HG02885 (cell line): ENCODE data around the gene CATSPERZ.

Source experiments
- ATAC-seq: cut with Tn5 transposase; IDR thresholded peaks from one replicate; pipeline ENCODE4 v1.9.1; 2021; ENCODE audit warnings: mild to moderate bottlenecking; ENCODE audit not compliant: unreplicated experiment, poor library complexity

CATSPERZ gene

GRCh38 chr11:64299847-64300648 is at the start of gene CATSPERZ:
Gene CATSPERZ, plus strand, starts transcription at chr11:64300358. Its CDS starts 53 bp downstream, at chr11:64300411.
- no peak for ATAC-seq

GRCh38 chr11:64250415-64251015 is 49.6 kb upstream of the CATSPERZ start:
- no peak for ATAC-seq

- peak; percentile 58 for ATAC-seq
Measured at GRCh38 chr11:64251016-64251752, 49.0 kb upstream of the CATSPERZ start, which contains the start of gene PLCB3. Gene PLCB3, plus strand, starts transcription at chr11:64251530. Its CDS starts 120 bp downstream, at chr11:64251650.

- no peak for ATAC-seq
Measured at GRCh38 chr11:64251753-64252002, 48.5 kb upstream of the CATSPERZ start.

GRCh38 chr11:64252003-64252872 is 47.9 kb upstream of the CATSPERZ start:
- no peak for ATAC-seq

- ATAC-seq = no peak
Measured at GRCh38 chr11:64253043-64253442, 47.1 kb upstream of the CATSPERZ start.

GRCh38 chr11:64253481-64253880 is 46.7 kb upstream of the CATSPERZ start:
- ATAC-seq = no peak

- ATAC-seq = no peak
Measured at GRCh38 chr11:64254326-64254725, 45.8 kb upstream of the CATSPERZ start.

- no peak for ATAC-seq
Measured at GRCh38 chr11:64255135-64256128, 44.7 kb upstream of the CATSPERZ start.

GRCh38 chr11:64256300-64256699 is 43.9 kb upstream of the CATSPERZ start:
- ATAC-seq = no peak

GRCh38 chr11:64258356-64258755 is 41.8 kb upstream of the CATSPERZ start:
- ATAC-seq = no peak

GRCh38 chr11:64258946-64259532 is 41.1 kb upstream of the CATSPERZ start:
- ATAC-seq = no peak

GRCh38 chr11:64259533-64260067 is 40.6 kb upstream of the CATSPERZ start:
- ATAC-seq = no peak

GRCh38 chr11:64260147-64260708 is 39.9 kb upstream of the CATSPERZ start:
- ATAC-seq = no peak

GRCh38 chr11:64261556-64262080 is 38.5 kb upstream of the CATSPERZ start:
- no peak for ATAC-seq

GRCh38 chr11:64262271-64263002 is 37.7 kb upstream of the CATSPERZ start:
- no peak for ATAC-seq
